CD4-positive, alpha-beta T cell treated with Interleukin-15 for 4 hours (primary cell): ENCODE measurements around the gene C1orf21.
A peak's percentile ranks its signal among the peaks of the same experiment; 100 is the strongest.

Experiments used
- DNase-seq: peaks from one replicate; pipeline ENCODE4 v3.0.0-alpha.2; 2020; ENCODE audit warnings: low spot score

The C1orf21 gene

DNA sequence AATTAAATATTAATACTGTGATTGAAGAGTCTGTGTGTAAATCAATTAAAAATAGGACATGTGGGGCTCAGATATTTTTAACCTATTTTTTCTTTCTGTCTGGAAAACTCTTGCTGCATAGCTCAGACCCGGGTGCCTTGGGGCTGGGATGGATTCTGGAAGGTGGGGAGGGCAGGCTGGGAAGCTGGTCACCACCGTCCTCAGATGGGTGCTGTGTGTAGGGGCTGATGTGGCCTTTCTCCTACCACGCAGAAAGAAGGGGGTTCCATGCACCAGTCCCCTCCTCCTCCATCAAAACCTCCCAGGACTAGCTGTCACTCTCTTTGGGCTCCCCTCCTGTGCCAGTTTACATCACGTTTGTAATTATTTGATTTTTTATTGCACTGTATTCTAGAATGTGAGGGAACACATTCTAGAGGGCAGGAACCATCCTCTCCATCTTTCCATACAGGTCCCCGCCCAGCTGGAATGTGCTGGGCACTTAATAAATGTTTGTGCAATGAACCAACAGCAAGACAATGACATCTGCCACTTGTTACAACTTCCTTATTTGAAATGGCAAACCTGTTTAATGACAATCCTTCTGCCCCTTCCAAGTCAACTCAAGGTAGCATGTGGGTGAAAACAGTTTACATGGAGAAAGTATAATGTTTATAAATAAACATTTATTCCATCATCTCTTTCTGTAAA lies 263.5 kb downstream of the C1orf21 start:
- no peak for DNase-seq

DNA sequence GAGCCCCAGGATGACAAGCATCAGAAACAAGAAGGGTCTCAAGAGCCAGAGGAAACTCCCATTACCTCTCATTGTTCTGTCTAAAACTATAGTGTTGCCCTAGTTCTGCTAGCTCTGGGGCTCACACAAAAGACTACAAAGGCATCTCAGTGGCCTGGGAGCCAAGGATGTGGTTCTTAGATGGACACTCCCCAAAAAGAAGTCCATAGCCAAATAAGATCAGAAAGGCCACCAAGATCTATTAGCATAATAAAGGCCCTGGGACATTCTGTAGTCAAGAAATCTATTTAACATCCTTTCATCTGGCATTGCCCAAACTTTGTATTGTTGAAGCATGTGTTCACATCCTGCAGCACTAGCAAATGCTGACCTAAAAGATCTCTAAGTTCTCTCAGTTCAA lies 268.4 kb downstream of the C1orf21 start:
- DNase-seq, result no peak

DNA sequence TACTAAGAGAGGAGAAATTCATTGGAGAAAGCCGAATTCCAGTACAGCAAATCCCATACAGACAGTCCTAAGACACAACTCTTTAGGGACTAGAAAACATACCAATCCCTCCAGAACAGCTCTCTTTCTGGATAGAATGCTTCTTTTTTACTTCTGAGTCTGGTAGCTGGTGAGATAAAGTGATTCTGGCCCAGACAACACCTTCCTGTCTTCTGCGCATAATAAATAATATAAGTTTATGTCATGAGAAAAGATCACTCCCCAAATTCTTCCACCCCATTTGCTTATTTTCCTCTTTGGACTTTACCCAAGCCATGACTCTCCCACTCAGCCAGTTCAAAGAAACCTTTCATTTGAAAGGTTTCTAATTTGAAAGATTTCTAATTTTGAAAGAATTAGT lies 269.4 kb downstream of the C1orf21 start:
- DNase-seq, result no peak

DNA sequence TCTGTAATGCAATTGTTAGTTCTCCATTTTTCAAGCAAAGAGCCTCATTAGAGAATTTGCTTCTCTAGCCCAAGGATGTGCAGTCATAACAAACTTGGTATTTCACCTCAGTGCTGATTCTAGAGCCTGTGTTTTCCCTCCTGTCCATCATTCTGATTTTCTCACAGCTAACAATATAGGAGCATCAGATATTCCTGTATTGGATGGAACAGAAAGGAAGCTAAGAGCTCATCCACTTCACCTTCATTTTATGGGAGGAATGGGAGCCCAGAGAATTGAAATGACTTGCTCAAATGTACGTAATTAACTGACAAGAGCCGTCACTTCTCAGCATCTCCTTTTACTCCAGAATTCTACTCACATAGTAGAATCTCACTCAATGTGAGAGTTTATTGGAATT lies 271.2 kb downstream of the C1orf21 start:
- DNase-seq, result no peak

DNA sequence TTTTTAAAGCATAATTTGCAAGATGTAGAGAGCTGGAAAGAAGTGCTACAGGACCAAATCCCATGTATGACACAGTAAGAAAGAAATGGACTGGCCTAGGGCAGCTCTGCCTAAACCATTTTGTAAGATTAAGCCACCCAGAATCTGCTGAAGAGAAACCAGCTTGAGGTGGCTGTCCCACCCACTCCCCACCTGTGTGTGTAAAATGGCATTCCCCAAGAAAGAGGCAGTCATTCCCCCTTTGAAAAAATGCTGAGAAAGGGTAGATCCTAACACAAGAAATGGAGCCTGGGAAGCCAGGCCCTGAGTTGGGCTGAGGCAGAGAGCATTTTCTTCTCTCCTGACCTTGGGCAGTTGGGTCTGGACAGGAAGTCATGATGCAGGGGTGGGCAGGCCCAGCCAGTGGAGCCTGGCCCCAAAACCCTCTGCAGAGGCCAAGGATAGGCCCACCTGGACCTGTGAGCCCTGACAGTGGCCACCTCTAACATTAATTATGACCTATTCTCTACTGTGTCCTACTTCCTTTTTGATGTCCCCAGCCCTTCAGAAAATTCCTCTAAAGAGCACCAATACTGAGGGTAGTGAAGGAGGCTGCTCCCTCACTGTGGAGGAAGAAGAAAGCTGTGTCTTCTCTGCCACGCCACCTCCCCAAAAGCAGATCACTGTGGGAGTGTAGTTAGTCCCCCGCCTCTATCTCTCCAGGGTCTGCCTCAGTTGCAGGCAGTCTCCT lies 273.8 kb downstream of the C1orf21 start:
- no peak for DNase-seq

DNA sequence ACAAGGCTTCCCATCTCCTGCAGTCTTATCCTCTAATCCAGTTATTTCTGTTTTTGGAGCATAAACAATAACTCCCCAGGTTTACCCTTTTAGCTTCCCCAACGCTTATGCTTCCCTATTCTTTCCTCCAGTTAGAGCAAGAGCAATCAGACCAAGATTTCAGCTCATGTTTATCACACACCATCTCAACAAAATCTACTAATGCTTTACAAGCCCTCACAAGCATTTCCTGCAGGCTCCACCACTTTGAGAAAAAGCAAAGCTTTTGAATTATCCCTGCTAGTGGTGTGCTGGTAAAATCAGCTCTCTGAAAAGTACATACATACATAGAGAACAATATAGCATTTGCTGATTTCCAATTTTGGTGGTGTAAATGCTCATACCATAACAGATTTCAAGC lies 275.0 kb downstream of the C1orf21 start:
- DNase-seq, result no peak

DNA sequence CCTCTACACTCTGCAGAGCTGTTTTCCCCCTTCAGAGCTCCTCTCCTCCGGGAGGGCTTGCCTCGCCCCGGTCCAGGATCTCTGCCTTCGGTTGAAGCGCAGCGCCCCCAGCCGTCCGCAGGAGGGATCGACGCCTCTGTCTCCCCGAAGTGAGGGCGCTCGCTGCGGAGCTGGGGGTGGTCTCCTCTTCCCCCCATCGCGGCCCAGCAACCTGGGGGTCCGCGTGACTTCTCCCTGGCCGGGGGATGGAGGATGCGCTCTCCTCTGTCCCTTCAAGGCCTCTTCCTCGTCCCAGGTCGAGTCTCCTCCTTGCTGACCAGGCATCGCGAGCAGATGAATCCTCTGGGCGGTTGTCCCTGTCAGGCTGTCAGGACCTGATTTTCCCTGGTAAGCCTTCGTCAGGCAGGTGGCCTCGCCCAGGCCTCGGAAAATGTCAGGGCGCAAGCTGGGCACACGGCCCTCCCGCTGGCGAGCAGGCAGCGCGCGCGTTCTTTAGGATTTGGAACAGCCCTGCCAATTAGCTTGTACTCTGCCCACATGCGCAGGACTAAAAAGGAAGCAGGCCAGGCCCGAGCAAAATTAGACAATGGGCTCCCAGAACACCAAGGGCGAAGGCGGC lies 277.3 kb downstream of the C1orf21 start:
- peak; percentile 26 for DNase-seq

DNA sequence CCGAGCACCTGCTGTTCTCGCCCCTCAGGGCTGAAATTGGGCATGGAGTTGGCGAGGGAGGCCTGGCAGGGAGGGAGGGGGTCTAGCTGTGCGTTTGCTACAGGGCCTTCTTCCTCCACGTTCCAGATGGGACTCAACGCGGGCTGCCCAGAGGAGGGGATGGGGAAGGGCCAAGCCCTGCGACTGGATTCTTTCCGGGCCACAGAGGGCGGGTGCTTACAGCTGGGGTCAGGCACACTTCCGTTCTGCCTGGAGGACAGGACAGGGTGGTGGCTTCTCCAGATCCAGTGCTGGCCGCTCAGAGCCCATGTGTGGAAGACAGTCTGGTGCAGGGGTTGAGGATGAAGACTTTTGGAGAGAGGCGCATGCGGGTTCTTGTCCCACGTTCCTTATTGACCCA lies 277.8 kb downstream of the C1orf21 start:
- DNase-seq, result no peak

DNA sequence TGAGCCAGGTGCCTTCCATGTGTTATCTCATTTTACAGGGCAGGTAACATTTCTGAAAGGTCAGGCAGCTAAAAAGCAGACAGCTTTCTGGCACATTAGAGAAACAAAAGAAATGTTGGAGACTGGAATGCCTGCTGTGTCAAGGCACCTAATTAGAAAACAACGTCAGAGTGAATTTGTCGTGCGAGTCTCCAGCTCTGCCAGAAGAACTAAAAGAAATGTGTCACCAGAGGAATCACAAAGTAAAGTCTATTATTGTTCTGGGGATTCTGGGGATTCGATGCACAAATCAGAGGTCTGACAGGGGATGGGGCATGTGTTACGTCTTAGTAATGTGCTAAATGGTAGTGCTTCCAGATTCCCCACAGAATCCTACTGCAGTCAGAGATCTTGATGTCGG lies 278.5 kb downstream of the C1orf21 start:
- DNase-seq, result no peak

DNA sequence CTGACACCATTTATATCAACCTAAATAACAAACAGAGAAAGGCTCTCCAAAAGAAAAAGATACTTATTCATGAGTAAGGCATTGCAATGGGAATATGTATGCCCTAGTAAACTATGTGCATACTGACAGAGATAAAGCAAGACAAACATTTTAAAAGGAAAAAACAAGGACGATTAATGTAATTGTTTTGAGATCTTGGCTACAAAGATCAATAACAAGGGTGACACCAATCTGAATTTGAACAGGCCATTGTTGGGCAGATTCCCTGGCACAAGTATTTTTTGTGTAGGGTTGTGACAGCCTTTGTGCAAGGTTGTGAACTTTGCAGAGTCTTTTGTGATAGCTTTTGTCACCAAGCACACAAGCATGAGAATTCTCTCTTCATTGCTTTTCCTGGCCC lies 282.6 kb downstream of the C1orf21 start:
- DNase-seq, result no peak

DNA sequence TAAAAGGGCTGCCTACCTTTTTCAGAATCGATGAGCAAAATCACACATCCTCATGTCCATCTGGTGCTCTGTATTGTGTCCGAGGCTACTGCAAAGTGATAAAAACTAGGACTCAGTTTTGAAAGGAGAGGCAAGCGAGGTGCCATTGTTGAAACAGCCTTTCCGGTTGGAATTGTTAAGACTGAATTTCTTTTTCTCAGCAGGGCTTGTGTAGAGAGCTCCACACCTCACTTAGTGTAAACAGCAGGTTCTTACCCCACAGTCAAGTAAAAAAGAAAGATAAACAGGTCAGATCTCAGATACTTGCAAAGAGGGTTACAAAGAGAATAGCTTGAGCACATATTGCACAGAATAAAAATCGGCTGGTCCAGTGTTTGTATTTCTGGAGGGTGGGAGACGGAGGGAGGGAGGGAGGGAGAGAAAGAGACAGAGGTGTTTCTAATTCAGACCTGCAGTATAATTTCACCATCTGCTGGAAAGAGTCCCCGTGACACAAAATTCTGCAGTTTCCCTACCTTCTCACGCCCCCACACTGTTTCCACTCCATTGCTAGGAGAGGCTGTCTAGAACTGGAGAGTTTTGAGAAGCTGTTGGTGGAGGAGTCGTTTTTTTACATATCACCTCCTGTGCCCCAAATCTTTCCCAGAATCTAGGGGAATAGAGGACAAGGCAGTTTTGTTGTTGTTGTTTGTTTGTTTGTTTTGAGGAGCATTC lies 285.3 kb downstream of the C1orf21 start:
- DNase-seq, result no peak

DNA sequence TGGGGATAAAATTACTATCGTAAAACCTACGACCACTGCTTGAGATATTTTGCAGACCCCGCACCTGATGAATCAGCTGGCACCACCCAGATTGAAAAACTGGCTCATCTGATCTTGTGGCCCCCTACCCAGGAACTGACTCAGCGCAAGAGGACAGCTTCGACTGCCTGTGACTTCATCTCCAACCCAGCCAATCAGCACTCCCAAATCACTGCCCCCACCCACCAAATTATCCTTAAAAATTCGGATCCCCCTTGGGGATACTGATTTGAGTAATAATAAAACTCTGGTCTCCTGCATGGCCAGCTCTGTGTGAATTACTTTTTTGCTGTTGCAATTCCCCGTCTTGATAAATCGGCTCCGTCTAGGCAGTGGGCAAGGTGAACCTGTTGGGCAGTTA lies 286.5 kb downstream of the C1orf21 start:
- no peak for DNase-seq

DNA sequence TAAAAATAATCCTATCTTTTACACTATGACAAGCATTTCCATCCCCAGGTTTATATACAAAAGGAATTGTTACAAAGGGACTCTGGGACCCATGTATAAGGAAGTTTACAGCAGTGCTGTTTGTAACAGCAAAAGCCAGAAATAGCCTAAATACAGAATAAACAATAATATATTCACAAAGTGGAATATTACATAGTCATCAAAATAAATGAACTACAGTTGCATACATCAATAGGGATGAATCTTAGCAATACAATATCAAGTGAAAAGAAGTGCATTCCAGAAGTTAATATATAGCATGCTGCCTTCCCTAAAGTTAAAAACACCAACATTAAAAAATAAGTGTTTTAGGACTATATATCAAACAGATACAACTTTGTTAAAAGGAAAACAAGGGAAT lies 290.5 kb downstream of the C1orf21 start:
- DNase-seq, result no peak
